ENCODE data around the gene FBXW10B.
"Not testable (repeated sequence)": the region's sequence is repeated elsewhere in the genome, so short reads cannot be mapped to it uniquely, and the experiment has no call there.

- not testable (repeated sequence) for TF ChIP-seq CTCF (tag by site-specific recombination; IDR thresholded peaks at IDR 0.05); MZF1 (tag by site-specific recombination; IDR thresholded peaks at IDR 0.05; ENCODE audit: borderline replicate concordance); MEIS1 (CRISPR knock-in tag; IDR thresholded peaks at IDR 0.05; ENCODE audit: borderline replicate concordance); ZSCAN5A (tag by site-specific recombination; IDR thresholded peaks at IDR 0.05); ZNF23 (tag by site-specific recombination; IDR thresholded peaks at IDR 0.05; ENCODE audit: borderline replicate concordance); YY1 (tag by site-specific recombination; IDR thresholded peaks at IDR 0.05); AEBP2 (tag by site-specific recombination; IDR thresholded peaks at IDR 0.05; ENCODE audit: borderline replicate concordance); ZBTB20 (tag by site-specific recombination; IDR thresholded peaks at IDR 0.05); TCF7L2 (IDR thresholded peaks at IDR 0.05; ENCODE audit: borderline replicate concordance, low read depth, low read length); ZNF580 (tag by site-specific recombination; IDR thresholded peaks at IDR 0.05); ZBTB49 (tag by site-specific recombination; IDR thresholded peaks at IDR 0.05; ENCODE audit: low read depth); ZNF473 (tag by site-specific recombination; IDR thresholded peaks at IDR 0.05)
- TF ChIP-seq, protein P1, sequence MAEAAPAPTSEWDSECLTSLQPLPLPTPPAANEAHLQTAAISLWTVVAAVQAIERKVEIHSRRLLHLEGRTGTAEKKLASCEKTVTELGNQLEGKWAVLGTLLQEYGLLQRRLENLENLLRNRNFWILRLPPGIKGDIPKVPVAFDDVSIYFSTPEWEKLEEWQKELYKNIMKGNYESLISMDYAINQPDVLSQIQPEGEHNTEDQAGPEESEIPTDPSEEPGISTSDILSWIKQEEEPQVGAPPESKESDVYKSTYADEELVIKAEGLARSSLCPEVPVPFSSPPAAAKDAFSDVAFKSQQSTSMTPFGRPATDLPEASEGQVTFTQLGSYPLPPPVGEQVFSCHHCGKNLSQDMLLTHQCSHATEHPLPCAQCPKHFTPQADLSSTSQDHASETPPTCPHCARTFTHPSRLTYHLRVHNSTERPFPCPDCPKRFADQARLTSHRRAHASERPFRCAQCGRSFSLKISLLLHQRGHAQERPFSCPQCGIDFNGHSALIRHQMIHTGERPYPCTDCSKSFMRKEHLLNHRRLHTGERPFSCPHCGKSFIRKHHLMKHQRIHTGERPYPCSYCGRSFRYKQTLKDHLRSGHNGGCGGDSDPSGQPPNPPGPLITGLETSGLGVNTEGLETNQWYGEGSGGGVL (tag by site-specific recombination; IDR thresholded peaks at IDR 0.05): not testable (repeated sequence)
Measured at GRCh38 chr17:15654401-15654800, 34.9 kb upstream of the FBXW10B start.

All from HEK293 (cell line).